Middle frontal gyrus (tissue), 1 donor: ENCODE data around the gene CSNK1G2.

ENCODE experiments used
- DNase-seq: peaks from one replicate; pipeline ENCODE4 v3.0.0-alpha.2; 2015; ENCODE audit warnings: low spot score; ENCODE audit errors: extremely low spot score

Gene CSNK1G2

DNA sequence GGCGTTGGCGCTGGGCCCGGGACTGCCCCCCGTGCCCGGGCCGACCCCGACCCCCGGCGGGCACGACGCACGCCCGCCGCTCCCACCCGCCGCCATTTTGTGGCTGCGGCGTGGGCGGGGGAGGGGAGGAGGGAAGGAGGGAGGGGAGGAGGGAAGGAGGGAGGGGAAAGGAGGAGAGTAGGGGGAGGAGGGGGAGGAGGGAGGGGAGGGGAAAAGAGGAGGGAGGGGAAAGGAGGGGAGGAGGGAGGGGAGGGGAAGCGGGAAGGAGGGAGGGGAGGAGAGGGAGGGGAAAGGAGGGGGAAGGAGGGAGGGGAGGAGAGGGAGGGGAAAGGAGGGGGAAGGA, 74.6 kb downstream of the CSNK1G2 start, which contains the start of gene BTBD2:
BTBD2 (minus strand) TSS at position 107 of the 343 bp plus-strand sequence; CDS start at position 96, 11 bp downstream.
- no peak for DNase-seq

- no peak for DNase-seq
Measured at GRCh38 chr19:2016041-2016807, 75.3 kb downstream of the CSNK1G2 start.

DNA sequence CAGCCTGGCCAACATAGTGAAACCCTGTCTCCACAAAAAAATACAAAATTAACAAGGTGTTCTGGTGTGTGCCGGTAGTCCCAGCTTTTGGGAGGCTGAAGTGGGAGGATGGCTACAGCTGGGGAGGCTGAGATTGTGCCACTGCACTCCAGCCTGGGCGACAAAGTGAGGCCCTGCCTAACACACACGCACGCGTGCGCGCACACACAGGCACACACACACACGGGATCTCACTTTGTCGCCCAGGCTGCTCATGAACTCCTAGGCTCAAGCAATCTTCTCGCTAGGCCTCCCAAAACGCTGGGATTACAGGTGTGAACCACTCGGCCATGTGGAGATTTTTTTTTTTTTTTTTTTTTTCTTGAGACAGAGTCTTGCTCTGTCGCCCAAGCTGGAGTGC, 77.8 kb downstream of the CSNK1G2 start:
- no peak for DNase-seq

DNA sequence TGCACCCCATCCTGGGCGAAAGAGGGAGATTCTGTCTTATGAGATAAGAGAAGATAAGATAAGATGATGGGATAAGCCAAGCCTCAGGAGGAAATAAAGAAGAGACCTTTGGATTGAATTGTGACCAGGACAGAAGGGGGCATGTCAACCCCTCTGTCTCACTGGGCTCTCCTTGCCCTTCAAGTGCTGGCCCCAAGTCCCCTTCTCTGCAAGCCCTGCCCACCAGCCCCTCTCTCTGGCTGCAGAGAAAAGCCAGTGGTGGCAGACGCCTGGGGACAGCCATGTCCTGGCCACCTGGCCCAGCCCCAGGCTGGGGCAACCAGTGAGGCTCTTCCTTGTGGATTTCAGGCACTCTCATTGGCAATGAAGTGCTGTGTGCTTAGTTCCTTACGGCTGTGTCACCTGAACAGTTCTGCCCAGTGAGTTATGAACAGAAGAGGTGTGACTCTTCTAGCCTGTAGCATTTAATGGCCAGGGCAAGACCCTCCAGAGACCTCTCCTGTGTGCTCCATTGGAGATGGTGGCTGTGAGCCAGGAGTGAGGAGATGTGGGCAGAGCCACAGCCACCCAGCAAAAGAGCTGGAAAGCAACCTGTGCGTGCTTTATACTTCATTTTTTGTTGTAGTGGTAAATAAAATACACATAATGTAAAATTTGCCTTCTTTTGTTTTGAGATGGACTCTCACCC, 80.6 kb downstream of the CSNK1G2 start:
- DNase-seq: no peak

DNA sequence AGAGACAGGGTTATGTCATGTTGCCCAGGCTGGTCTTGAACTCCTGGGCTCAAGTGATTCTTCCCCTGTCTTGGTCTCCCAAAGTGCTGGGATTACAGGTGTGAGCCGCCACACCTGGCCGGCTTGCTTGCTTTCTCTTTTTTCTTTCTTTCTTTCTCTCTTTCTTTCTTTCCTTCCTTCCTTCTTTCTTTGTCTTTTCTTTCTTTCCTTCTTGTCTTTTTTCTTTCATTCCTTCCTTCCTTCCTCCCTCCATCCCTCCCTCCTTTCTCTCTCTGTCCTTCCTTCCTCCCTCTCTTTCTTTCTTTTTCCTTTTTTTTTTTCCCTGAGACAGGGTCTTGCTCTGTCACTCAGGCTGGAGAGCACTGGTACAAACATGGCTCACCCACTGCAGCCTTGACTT, 81.3 kb downstream of the CSNK1G2 start:
- DNase-seq: no peak

- no peak for DNase-seq
Measured at GRCh38 chr19:2026770-2027169, 85.8 kb downstream of the CSNK1G2 start.

GRCh38 chr19:2027361-2027760, 86.4 kb downstream of the CSNK1G2 start:
- no peak for DNase-seq
